Measurements from ENCODE around the gene SCYL1.

DNA sequence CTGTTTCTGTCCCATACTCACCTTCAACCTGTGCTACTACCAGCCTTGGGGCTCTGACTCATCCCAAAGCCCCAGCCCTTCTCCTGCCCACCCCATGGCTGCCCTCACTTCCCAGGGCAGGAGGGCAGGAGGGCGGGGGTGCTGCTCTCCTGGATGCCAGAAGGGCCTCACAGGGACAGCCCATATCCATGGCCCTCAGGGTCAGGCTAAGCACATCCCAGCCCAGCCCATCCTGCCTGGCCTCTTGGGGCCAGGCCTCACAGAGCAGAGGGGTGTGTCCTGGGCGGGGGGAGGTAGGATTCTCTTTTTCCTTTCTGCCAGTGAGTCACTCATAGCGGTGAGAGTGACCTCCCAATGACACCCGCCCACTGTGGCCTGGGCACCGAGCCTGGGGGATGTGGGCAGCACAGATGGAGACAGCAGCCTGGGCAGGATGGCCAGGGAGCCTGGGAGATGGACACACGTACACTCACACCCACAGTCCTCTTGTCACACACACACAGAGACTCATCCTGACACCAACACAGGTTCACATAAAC is 30.9 kb downstream of the SCYL1 start:
- TF ChIP-seq, protein P1, sequence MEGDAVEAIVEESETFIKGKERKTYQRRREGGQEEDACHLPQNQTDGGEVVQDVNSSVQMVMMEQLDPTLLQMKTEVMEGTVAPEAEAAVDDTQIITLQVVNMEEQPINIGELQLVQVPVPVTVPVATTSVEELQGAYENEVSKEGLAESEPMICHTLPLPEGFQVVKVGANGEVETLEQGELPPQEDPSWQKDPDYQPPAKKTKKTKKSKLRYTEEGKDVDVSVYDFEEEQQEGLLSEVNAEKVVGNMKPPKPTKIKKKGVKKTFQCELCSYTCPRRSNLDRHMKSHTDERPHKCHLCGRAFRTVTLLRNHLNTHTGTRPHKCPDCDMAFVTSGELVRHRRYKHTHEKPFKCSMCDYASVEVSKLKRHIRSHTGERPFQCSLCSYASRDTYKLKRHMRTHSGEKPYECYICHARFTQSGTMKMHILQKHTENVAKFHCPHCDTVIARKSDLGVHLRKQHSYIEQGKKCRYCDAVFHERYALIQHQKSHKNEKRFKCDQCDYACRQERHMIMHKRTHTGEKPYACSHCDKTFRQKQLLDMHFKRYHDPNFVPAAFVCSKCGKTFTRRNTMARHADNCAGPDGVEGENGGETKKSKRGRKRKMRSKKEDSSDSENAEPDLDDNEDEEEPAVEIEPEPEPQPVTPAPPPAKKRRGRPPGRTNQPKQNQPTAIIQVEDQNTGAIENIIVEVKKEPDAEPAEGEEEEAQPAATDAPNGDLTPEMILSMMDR (IDR thresholded peaks at IDR 0.05), result no peak
- TF ChIP-seq EZH2 (IDR thresholded peaks at IDR 0.05; ENCODE audit: borderline replicate concordance, insufficient read depth, low read depth, low read length, poor library complexity, severe bottlenecking), result no peak

All from B cell (primary cell).